ENCODE results near the gene F7.
"Not testable (repeated sequence)": the region's sequence is repeated elsewhere in the genome, so short reads cannot be mapped to it uniquely, and the experiment has no call there.

F7 gene

GRCh38 chr13:113105921-113106452, 396 bp downstream of the F7 start:
- no peak for DNase-seq

- DNase-seq: no peak
These were observed 1.2 kb downstream of the F7 start for GRCh38 chr13:113106711-113107351.

GRCh38 chr13:113108521-113108920, 2.9 kb downstream of the F7 start:
- not testable (repeated sequence) for DNase-seq

GRCh38 chr13:113109151-113110047, 3.8 kb downstream of the F7 start:
- DNase-seq: no peak

- DNase-seq: peak; percentile 44
These were observed 4.7 kb downstream of the F7 start for GRCh38 chr13:113110048-113110851.

GRCh38 chr13:113110852-113111315, 5.3 kb downstream of the F7 start:
- DNase-seq: peak; percentile 28

GRCh38 chr13:113111821-113112220, 6.2 kb downstream of the F7 start:
- peak; percentile 7 for DNase-seq

GRCh38 chr13:113112475-113112874, 6.9 kb downstream of the F7 start:
- not testable (repeated sequence) for DNase-seq

GRCh38 chr13:113112893-113113845, 7.6 kb downstream of the F7 start:
- DNase-seq: peak; percentile 12

- DNase-seq: peak; percentile 13
These were observed 8.3 kb downstream of the F7 start for GRCh38 chr13:113113846-113114271.

GRCh38 chr13:113114511-113115362, 9.1 kb downstream of the F7 start:
- peak; percentile 16 for DNase-seq

GRCh38 chr13:113115363-113116205, 10.0 kb downstream of the F7 start:
- DNase-seq: peak; percentile 13

GRCh38 chr13:113116206-113116800, 10.7 kb downstream of the F7 start:
- no peak for DNase-seq

- DNase-seq: peak; percentile 4
These were observed 11.3 kb downstream of the F7 start for GRCh38 chr13:113116871-113117271.

GRCh38 chr13:113117335-113117872, 11.8 kb downstream of the F7 start:
- DNase-seq: peak; percentile 10

- peak; percentile 8 for DNase-seq
These were observed 12.3 kb downstream of the F7 start for GRCh38 chr13:113117911-113118260.

GRCh38 chr13:113118261-113119021, 12.8 kb downstream of the F7 start:
- DNase-seq: peak; percentile 13

- DNase-seq: peak; percentile 5
These were observed 13.7 kb downstream of the F7 start for GRCh38 chr13:113119166-113119821.

Measured in femur (tissue), 1 donor.